ENCODE results near the gene PACSIN2.

DNA sequence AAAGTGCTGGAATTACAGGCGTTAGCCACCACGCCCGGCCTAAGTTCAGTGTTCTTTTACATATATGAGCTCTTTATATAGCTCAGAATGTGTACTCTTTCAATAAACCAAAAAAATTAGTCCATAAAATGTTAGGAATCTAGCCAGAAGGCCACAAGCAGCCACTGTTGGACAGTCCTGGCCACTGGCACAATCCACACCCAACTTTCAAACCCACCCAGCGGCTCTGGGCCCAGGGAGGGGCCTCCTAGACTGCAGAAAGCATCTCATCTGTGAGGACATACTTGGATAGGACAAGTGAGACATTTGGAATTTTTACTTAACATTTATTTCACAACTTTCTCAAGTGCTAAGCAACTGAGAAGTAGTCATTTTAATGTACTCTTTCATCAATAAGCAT lies 6.4 kb downstream of the PACSIN2 start:
- TF ChIP-seq CREB1 (CRISPR knock-in tag; IDR thresholded peaks at IDR 0.05; ENCODE audit: low read depth) (no peak), EZH2 (IDR thresholded peaks at IDR 0.05; ENCODE audit: low read depth, unreplicated experiment) (no peak), POLR2AphosphoS5 (IDR thresholded peaks at IDR 0.05; ENCODE audit: low read depth) (no peak), EZH2phosphoT487 (IDR thresholded peaks at IDR 0.05; ENCODE audit: unreplicated experiment) (no peak), NANOG (IDR thresholded peaks at IDR 0.05; ENCODE audit: borderline replicate concordance) (no peak)
- TF ChIP-seq, protein P1, sequence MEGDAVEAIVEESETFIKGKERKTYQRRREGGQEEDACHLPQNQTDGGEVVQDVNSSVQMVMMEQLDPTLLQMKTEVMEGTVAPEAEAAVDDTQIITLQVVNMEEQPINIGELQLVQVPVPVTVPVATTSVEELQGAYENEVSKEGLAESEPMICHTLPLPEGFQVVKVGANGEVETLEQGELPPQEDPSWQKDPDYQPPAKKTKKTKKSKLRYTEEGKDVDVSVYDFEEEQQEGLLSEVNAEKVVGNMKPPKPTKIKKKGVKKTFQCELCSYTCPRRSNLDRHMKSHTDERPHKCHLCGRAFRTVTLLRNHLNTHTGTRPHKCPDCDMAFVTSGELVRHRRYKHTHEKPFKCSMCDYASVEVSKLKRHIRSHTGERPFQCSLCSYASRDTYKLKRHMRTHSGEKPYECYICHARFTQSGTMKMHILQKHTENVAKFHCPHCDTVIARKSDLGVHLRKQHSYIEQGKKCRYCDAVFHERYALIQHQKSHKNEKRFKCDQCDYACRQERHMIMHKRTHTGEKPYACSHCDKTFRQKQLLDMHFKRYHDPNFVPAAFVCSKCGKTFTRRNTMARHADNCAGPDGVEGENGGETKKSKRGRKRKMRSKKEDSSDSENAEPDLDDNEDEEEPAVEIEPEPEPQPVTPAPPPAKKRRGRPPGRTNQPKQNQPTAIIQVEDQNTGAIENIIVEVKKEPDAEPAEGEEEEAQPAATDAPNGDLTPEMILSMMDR (conservative IDR thresholded peaks at IDR 0.05; ENCODE audit: low read depth in 2 of 2), result no peak
- TF ChIP-seq, protein P2, sequence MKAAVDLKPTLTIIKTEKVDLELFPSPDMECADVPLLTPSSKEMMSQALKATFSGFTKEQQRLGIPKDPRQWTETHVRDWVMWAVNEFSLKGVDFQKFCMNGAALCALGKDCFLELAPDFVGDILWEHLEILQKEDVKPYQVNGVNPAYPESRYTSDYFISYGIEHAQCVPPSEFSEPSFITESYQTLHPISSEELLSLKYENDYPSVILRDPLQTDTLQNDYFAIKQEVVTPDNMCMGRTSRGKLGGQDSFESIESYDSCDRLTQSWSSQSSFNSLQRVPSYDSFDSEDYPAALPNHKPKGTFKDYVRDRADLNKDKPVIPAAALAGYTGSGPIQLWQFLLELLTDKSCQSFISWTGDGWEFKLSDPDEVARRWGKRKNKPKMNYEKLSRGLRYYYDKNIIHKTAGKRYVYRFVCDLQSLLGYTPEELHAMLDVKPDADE (IDR thresholded peaks at IDR 0.05), result no peak

Data from GM23338 (cell line).